GM12873 (cell line): ENCODE measurements around the gene ATP7A.

Experiments used
- CTCF ChIP-seq: IDR thresholded peaks from 2 replicates; pipeline ENCODE4 v1.5.1; 2012; ENCODE audit warnings: low read depth, mild to moderate bottlenecking, moderate library complexity, low read length, control low read depth; ENCODE audit not compliant: insufficient read depth; ENCODE audit errors: missing control alignments

Gene ATP7A

GRCh38 chrX:77910108-77910840, at the start of gene ATP7A:
ATP7A (plus strand) TSS chrX:77910693; CDS start chrX:77971642, 60,949 bp downstream.
- peak; percentile 67 for TF ChIP-seq CTCF

- no peak for TF ChIP-seq CTCF
These were observed 35.1 kb upstream of the ATP7A start for GRCh38 chrX:77875372-77875771.

GRCh38 chrX:77892887-77893286, 17.6 kb upstream of the ATP7A start:
- TF ChIP-seq CTCF: no peak

- no peak for TF ChIP-seq CTCF
These were observed 16.8 kb upstream of the ATP7A start for GRCh38 chrX:77893713-77894112.

GRCh38 chrX:77894921-77895886, 15.3 kb upstream of the ATP7A start, which contains the start of gene MAGT1:
MAGT1 (minus strand) TSS chrX:77895435; CDS start chrX:77895410, 25 bp downstream.
- TF ChIP-seq CTCF: no peak

GRCh38 chrX:77899081-77899828, 11.2 kb upstream of the ATP7A start, which contains the start of gene COX7B:
COX7B (plus strand) TSS chrX:77899468; CDS start chrX:77899554, 86 bp downstream.
- peak; percentile 62 for TF ChIP-seq CTCF

GRCh38 chrX:77900688-77901087, 9.8 kb upstream of the ATP7A start:
- no peak for TF ChIP-seq CTCF
